ENCODE results near the gene TTC36. TPM values are rescaled to one million over a fixed set of nuclear protein-coding genes. Genes with fewer than 3 reads are reported as not detected.

Gene TTC36
- total and polyA plus RNA-seq, 10 of the 15 experiments (the other 5 are each of a cell fraction or from before 2014, with no cell fraction given) = 0.28 to 0.78 (median 0.59) TPM; not detected in 7

DNA sequence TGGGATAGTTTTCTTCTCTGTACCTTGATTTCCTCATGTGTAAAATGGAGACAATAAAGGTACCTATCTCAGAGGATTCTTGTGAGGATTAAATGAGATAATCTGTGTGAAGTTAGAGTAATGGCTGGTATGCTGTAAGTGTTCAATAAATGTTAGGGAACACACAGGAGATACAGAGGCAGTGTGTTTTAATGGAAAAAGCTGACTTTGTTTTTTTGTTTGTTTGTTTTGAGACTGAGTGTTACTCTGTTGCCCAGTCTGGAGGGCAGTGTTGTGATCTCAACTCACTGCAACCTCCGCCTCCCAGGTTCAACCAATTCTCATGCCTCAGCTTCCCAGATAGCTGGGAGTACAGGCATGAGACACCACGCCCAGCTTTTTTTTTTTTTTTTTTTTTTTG lies 42.4 kb downstream of the TTC36 start:
- H2AFZ ChIP-seq (ENCODE audit: control insufficient read depth, low read depth, low read length) = no peak overlapping the region
- H3K9me3 ChIP-seq (replicated peaks; ENCODE audit: control insufficient read depth, insufficient read depth, low read length) = no peaks in the 10 kb centered on the region
- no peak overlapping the region for H3K27ac ChIP-seq (ENCODE audit: control insufficient read depth, insufficient read depth)
- TF ChIP-seq HSF1 (IDR thresholded peaks at IDR 0.05; ENCODE audit: low read depth, low read length) (no peak), WRNIP1 (IDR thresholded peaks at IDR 0.05; ENCODE audit: borderline replicate concordance, low read depth, low read length) (no peak)
- TF ChIP-seq, protein P1, sequence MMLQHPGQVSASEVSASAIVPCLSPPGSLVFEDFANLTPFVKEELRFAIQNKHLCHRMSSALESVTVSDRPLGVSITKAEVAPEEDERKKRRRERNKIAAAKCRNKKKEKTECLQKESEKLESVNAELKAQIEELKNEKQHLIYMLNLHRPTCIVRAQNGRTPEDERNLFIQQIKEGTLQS (IDR thresholded peaks at IDR 0.05; ENCODE audit: borderline replicate concordance, extremely low read depth, low read depth, low read length) = no peak
- TF ChIP-seq, protein P2, sequence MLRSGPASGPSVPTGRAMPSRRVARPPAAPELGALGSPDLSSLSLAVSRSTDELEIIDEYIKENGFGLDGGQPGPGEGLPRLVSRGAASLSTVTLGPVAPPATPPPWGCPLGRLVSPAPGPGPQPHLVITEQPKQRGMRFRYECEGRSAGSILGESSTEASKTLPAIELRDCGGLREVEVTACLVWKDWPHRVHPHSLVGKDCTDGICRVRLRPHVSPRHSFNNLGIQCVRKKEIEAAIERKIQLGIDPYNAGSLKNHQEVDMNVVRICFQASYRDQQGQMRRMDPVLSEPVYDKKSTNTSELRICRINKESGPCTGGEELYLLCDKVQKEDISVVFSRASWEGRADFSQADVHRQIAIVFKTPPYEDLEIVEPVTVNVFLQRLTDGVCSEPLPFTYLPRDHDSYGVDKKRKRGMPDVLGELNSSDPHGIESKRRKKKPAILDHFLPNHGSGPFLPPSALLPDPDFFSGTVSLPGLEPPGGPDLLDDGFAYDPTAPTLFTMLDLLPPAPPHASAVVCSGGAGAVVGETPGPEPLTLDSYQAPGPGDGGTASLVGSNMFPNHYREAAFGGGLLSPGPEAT (IDR thresholded peaks at IDR 0.05; ENCODE audit: low read depth) = no peak
- peaks cover 7% of the 10 kb centered on the region; the same call in 1 of the 2 replicates for H3K4me1 ChIP-seq (ENCODE audit: control insufficient read depth, insufficient read depth, low read length)
- H3K27me3 ChIP-seq (replicated peaks in 1 of 2; ENCODE audit: control insufficient read depth in 2 of 2, insufficient read depth in 2 of 2, low read length in 1 of 2) = no peaks in the 10 kb centered on the region
- ATAC-seq = no peak
- RAD21 ChIA-PET (ENCODE audit: unreplicated experiment) = interaction anchor here (0.6 to 1.9 kb wide), 2 partner anchors 39 to 1053 kb away, joined by 3 to 4 read pairs; no protein-coding TSS in a partner anchor
- FAIRE-seq = no peak
- no TSS peak for BruUV-seq (replicated peaks)
- H3K36me3 ChIP-seq (ENCODE audit: control insufficient read depth in 2 of 2, insufficient read depth in 2 of 2, low read length in 1 of 2) = no peaks in the 10 kb centered on the region
- CTCF ChIA-PET = interaction anchor here (0.9 kb wide), 1 partner anchor 43 kb away, joined by 3 read pairs; no protein-coding TSS in a partner anchor
- peaks cover 27% of the 10 kb centered on the region for H3K79me2 ChIP-seq (ENCODE audit: control insufficient read depth, insufficient read depth, low read length)
- POLR2A ChIA-PET = interaction anchor here (0.6 to 0.8 kb wide), 3 partner anchors 134 to 545 kb away, joined by 3 to 8 read pairs (median 3); no protein-coding TSS in a partner anchor
- 0 out of 2 replicates have a peak, but pooled peaks cover 2% of the 10 kb centered on the region for H4K20me1 ChIP-seq (ENCODE audit: control insufficient read depth, insufficient read depth)
- WGBS (ENCODE audit: insufficient coverage, insufficient replicate concordance, low lambda C conversion rate, missing lambda C conversion rate) = 55% methylated on average over 2 of the region's 2 CpGs
- no peak overlapping the region for H3K4me2 ChIP-seq (ENCODE audit: control insufficient read depth, insufficient read depth)
- SMC1A ChIA-PET (ENCODE audit: uncharacterized antibody, unreplicated experiment) = interaction anchor here (0.6 to 1.2 kb wide), 3 partner anchors 42 to 371 kb away, joined by 3 read pairs; no protein-coding TSS in a partner anchor
- intact Hi-C loops (cut with micrococcal nuclease; ENCODE audit: unreplicated experiment) = loop anchor here (5.0 to 10.0 kb wide), 3 partner anchors 37 to 422 kb away; partner anchors contain the start of gene TMEM25
- no peak for DNase-seq (ENCODE audit: low read depth, low spot score)
- H3K9ac ChIP-seq (ENCODE audit: control insufficient read depth, insufficient read depth, low read length) = no peak overlapping the region
- no peak overlapping the region for H3K4me3 ChIP-seq
- in situ Hi-C loops (cut with MboI) = no loop called here

Measured in GM12878 (cell line).